ENCODE data around the gene COL27A1. TPM values are rescaled to one million over a fixed set of nuclear protein-coding genes. Genes with fewer than 3 reads are reported as not detected.

The COL27A1 gene
- total and polyA plus RNA-seq, 9 of the 15 experiments (the other 6 are each of a cell fraction or from before 2014, with no cell fraction given) = 0.07 TPM; not detected in 8

- no peak for TF ChIP-seq YY1 (IDR thresholded peaks at IDR 0.05; ENCODE audit: borderline replicate concordance in 1 of 3, control insufficient read depth in 1 of 3, extremely low read depth in 1 of 3, insufficient read depth in 3 of 3, insufficient read length in 1 of 3, insufficient replicate concordance in 2 of 3, low read depth in 1 of 3, low read length in 2 of 3)
- TF ChIP-seq NFE2 (IDR thresholded peaks at IDR 0.05; ENCODE audit: low read depth) = peak; percentile 51; the same call in 1 of the 2 replicates
- TF ChIP-seq, protein P1, sequence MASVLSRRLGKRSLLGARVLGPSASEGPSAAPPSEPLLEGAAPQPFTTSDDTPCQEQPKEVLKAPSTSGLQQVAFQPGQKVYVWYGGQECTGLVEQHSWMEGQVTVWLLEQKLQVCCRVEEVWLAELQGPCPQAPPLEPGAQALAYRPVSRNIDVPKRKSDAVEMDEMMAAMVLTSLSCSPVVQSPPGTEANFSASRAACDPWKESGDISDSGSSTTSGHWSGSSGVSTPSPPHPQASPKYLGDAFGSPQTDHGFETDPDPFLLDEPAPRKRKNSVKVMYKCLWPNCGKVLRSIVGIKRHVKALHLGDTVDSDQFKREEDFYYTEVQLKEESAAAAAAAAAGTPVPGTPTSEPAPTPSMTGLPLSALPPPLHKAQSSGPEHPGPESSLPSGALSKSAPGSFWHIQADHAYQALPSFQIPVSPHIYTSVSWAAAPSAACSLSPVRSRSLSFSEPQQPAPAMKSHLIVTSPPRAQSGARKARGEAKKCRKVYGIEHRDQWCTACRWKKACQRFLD (CRISPR knock-in tag; IDR thresholded peaks at IDR 0.05) = no peak
- TF ChIP-seq FOSL1 (tag; conservative IDR thresholded peaks at IDR 0.05) = peak; percentile 58; the same call in 1 of the 2 replicates
- no peak for TF ChIP-seq LCOR (CRISPR knock-in tag; IDR thresholded peaks at IDR 0.05)
- no peak for TF ChIP-seq NFE2L1 (tag; IDR thresholded peaks at IDR 0.05; ENCODE audit: borderline replicate concordance, low read depth)
- no peak for TF ChIP-seq POLR2G (IDR thresholded peaks at IDR 0.05; ENCODE audit: low read depth, low read length)
Measured at GRCh38 chr9:114285166-114285867, 130.0 kb downstream of the COL27A1 start (continued).

All from K562 (cell line).